Measurements from ENCODE around the gene TSSK3. TPM values are rescaled to one million over a fixed set of nuclear protein-coding genes. Genes with fewer than 3 reads are reported as not detected.

TSSK3 gene
- total and polyA plus RNA-seq, 2 of the 8 experiments (the other 6 are each of a cell fraction or from before 2014, with no cell fraction given): 1.2 TPM

GRCh38 chr1:32388641-32389040 lies 26.3 kb downstream of the TSSK3 start:
- ChIA-PET POLR2A (ENCODE audit: partially characterized antibody) (interaction anchor here (1.1 to 1.8 kb wide), 4 partner anchors 16 to 188 kb away, joined by 3 to 6 read pairs (median 5); partner anchors contain the start of gene CCDC28B), CTCF (ENCODE audit: partially characterized antibody) (interaction anchor here (0.8 to 1.9 kb wide), 3 partner anchors 12 to 140 kb away, joined by 3 to 7 read pairs (median 3); no protein-coding TSS in a partner anchor)
- no peak overlapping the region for H2BK120ac ChIP-seq (replicated peaks; ENCODE audit: low read depth, low read length)
- H3K23me2 ChIP-seq (ENCODE audit: low read depth, low read length): no peaks in the 10 kb centered on the region
- peaks cover 7% of the 10 kb centered on the region for H3K79me1 ChIP-seq (ENCODE audit: low read depth, low read length)
- H2BK12ac ChIP-seq (ENCODE audit: low read depth, low read length): no peak overlapping the region
- WGBS, 2 experiments (ENCODE audit: extremely low coverage in 1 of 2, insufficient coverage in 1 of 2, insufficient read length in 1 of 2, insufficient replicate concordance in 2 of 2, low coverage in 1 of 2, low lambda C conversion rate in 2 of 2, missing lambda C conversion rate in 1 of 2): 83% methylated on average over 3 of the region's 6 CpGs; no CpG with 5 or more reads in 1 of the 2 experiments
- peaks cover 13 to 39% (median 31%) of the 10 kb centered on the region in 4 experiments; a peak in 7 of 8 replicates for H3K36me3 ChIP-seq (ENCODE audit: control insufficient read depth in 2 of 4, insufficient read depth in 4 of 4, low read length in 3 of 4)
- H3K23ac ChIP-seq (ENCODE audit: insufficient read length): no peak overlapping the region
- no peak overlapping the region for H2AK5ac ChIP-seq (ENCODE audit: low read depth, low read length)
- no peak overlapping the region for H3K4me2 ChIP-seq (ENCODE audit: insufficient read depth in 1 of 2, low read depth in 2 of 2, low read length in 2 of 2)
- H3K9ac ChIP-seq (replicated peaks in 1 of 4; ENCODE audit: extremely low read depth in 1 of 4, low read depth in 3 of 4, low read length in 3 of 4): no peak overlapping the region
- no peak for DNase-seq (ENCODE audit: low read depth in 1 of 2, low spot score in 2 of 2)
- no peaks in the 10 kb centered on the region for H3K27me3 ChIP-seq (replicated peaks in 1 of 4; ENCODE audit: control insufficient read depth in 3 of 4, extremely low read depth in 1 of 4, insufficient read depth in 3 of 4, low read length in 3 of 4)
- no peak overlapping the region for H2AFZ ChIP-seq (ENCODE audit: low read length)
- H2BK20ac ChIP-seq (ENCODE audit: low read length): no peak overlapping the region
- H3K56ac ChIP-seq (replicated peaks; ENCODE audit: insufficient read length, low read depth, low read length): no peak overlapping the region
- no peak overlapping the region for H2BK15ac ChIP-seq (ENCODE audit: low read length)
- no peak overlapping the region for H2BK5ac ChIP-seq (ENCODE audit: low read depth, low read length)
- no peak overlapping the region for H4K91ac ChIP-seq (replicated peaks; ENCODE audit: insufficient read length, low read length)
- H3K4ac ChIP-seq (replicated peaks; ENCODE audit: insufficient read length, low read depth, low read length): no peak overlapping the region
- H3K79me2 ChIP-seq (ENCODE audit: control insufficient read depth in 1 of 2, insufficient read depth in 2 of 2, low read length in 2 of 2): peaks cover 4 to 31% of the 10 kb centered on the region in 2 experiments
- H3K27ac ChIP-seq (ENCODE audit: low read depth, low read length): no peak overlapping the region
- H3K4me3 ChIP-seq (ENCODE audit: extremely low read depth in 1 of 4, insufficient read depth in 2 of 4, low read depth in 3 of 4, low read length in 4 of 4): no peak overlapping the region
- no peak for FAIRE-seq
- peaks cover 0 to 10% of the 10 kb centered on the region in 2 experiments for H4K20me1 ChIP-seq (replicated peaks in 1 of 2; ENCODE audit: control insufficient read depth in 1 of 2, insufficient read depth in 2 of 2, low read length in 2 of 2)
- H3K9me3 ChIP-seq (ENCODE audit: insufficient read depth in 2 of 2, low read depth in 1 of 2, low read length in 1 of 2): no peaks in the 10 kb centered on the region
- H3K18ac ChIP-seq (ENCODE audit: extremely low read depth, low read length): no peak overlapping the region
- no peak overlapping the region for H4K5ac ChIP-seq (ENCODE audit: insufficient read length, low read depth, low read length)
- H3K4me1 ChIP-seq (replicated peaks in 1 of 4; ENCODE audit: control insufficient read depth in 3 of 4, insufficient read depth in 4 of 4, low read length in 3 of 4): peaks cover 0 to 7% (median 2%) of the 10 kb centered on the region in 4 experiments; a peak in 4 of 7 replicates
- H4K8ac ChIP-seq (ENCODE audit: extremely low read depth, insufficient read depth, low read length): no peak overlapping the region
- H3K14ac ChIP-seq (ENCODE audit: insufficient read length): no peak overlapping the region
- TF ChIP-seq PHF8 (conservative IDR thresholded peaks at IDR 0.05; ENCODE audit: low read depth, low read length) (no peak), ASH2L (IDR thresholded peaks at IDR 0.05; ENCODE audit: low read length) (no peak), SIN3A (conservative IDR thresholded peaks at IDR 0.05 in 1 of 2, IDR thresholded peaks at IDR 0.05 in 1 of 2; ENCODE audit: low read depth in 1 of 2, low read length in 2 of 2) (no peak), SIRT6 (IDR thresholded peaks at IDR 0.05; ENCODE audit: low read length) (no peak), MAFK (IDR thresholded peaks at IDR 0.05; ENCODE audit: low read depth, low read length) (no peak), TAF1 (IDR thresholded peaks at IDR 0.05; ENCODE audit: low read depth, low read length) (no peak), SP1 (IDR thresholded peaks at IDR 0.05; ENCODE audit: low read depth, low read length) (no peak)

All from H1 (cell line).